Measurements from ENCODE around the gene CERCAM. TPM values are rescaled to one million over a fixed set of nuclear protein-coding genes. Genes with fewer than 3 reads are reported as not detected.

Gene CERCAM
- total and polyA plus RNA-seq, 2 experiments from 2014 or later: 49.2 to 117 TPM

GRCh38 chr9:128459011-128459410 lies 38.4 kb downstream of the CERCAM start:
- WGBS (ENCODE audit: low lambda C conversion rate, missing lambda C conversion rate): 95% methylated on average over 3 of the region's 3 CpGs
- H3K9me2 ChIP-seq (replicated peaks; ENCODE audit: insufficient read depth): no peaks in the 10 kb centered on the region
- no peaks in the 10 kb centered on the region for H4K20me1 ChIP-seq (ENCODE audit: insufficient read depth, poor library complexity, severe bottlenecking)

DNA sequence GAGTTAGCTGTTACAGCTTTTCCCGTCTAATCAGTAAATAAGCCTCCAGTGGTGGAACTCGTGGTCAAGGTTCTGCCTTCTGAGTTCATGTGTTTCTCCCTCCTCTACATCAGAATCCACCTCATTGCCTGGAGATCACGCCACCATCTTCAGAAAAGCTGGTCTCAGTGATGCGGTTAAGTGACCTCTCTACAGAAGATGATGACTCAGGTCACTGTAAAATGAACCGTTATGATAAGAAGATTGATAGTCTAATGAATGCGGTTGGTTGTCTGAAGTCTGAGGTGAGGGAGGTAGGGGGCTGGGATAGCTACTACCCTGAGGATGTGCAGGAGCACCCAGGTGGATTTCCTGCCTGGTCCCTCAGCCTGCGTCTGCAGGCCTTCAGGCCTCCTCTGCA lies 48.4 kb downstream of the CERCAM start:
- H3K36me3 ChIP-seq (replicated peaks; ENCODE audit: insufficient read depth, low read depth): no peaks in the 10 kb centered on the region
- no peak overlapping the region for H3K4me3 ChIP-seq
- H3K27me3 ChIP-seq: no peaks in the 10 kb centered on the region
- no peak overlapping the region for H3K4me2 ChIP-seq
- no peaks in the 10 kb centered on the region for H3K4me1 ChIP-seq (ENCODE audit: insufficient read depth)
- no peak overlapping the region for H3K27ac ChIP-seq
- no peaks in the 10 kb centered on the region for H3K9me2 ChIP-seq (replicated peaks; ENCODE audit: insufficient read depth)
- H2AFZ ChIP-seq: no peak overlapping the region
- H3K79me2 ChIP-seq: no peaks in the 10 kb centered on the region
- DNase-seq (ENCODE audit: low spot score): no peak
- H3K9me3 ChIP-seq (ENCODE audit: low read depth): no peaks in the 10 kb centered on the region
- TF ChIP-seq, protein P1, sequence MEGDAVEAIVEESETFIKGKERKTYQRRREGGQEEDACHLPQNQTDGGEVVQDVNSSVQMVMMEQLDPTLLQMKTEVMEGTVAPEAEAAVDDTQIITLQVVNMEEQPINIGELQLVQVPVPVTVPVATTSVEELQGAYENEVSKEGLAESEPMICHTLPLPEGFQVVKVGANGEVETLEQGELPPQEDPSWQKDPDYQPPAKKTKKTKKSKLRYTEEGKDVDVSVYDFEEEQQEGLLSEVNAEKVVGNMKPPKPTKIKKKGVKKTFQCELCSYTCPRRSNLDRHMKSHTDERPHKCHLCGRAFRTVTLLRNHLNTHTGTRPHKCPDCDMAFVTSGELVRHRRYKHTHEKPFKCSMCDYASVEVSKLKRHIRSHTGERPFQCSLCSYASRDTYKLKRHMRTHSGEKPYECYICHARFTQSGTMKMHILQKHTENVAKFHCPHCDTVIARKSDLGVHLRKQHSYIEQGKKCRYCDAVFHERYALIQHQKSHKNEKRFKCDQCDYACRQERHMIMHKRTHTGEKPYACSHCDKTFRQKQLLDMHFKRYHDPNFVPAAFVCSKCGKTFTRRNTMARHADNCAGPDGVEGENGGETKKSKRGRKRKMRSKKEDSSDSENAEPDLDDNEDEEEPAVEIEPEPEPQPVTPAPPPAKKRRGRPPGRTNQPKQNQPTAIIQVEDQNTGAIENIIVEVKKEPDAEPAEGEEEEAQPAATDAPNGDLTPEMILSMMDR (IDR thresholded peaks at IDR 0.05; ENCODE audit: poor library complexity): no peak
- no peak for TF ChIP-seq EZH2phosphoT487 (IDR thresholded peaks at IDR 0.05; ENCODE audit: low read depth, severe bottlenecking, unreplicated experiment)
- 91% methylated on average over 7 of the region's 7 CpGs for WGBS (ENCODE audit: low lambda C conversion rate, missing lambda C conversion rate)
- no peaks in the 10 kb centered on the region for H4K20me1 ChIP-seq (ENCODE audit: insufficient read depth, poor library complexity, severe bottlenecking)

More at GRCh38 chr9:128459011-128459410, 38.4 kb downstream of the CERCAM start:
- H2AFZ ChIP-seq: no peak overlapping the region
- no peaks in the 10 kb centered on the region for H3K9me3 ChIP-seq (ENCODE audit: low read depth)
- peaks cover 6% of the 10 kb centered on the region for H3K4me1 ChIP-seq (ENCODE audit: insufficient read depth)
- no peak for TF ChIP-seq EZH2phosphoT487 (IDR thresholded peaks at IDR 0.05; ENCODE audit: low read depth, severe bottlenecking, unreplicated experiment)
- no peak for TF ChIP-seq EZH2 (IDR thresholded peaks at IDR 0.05; ENCODE audit: borderline replicate concordance)
- TF ChIP-seq, protein P1 (IDR thresholded peaks at IDR 0.05; ENCODE audit: poor library complexity): no peak
- no peak overlapping the region for H3K27ac ChIP-seq
- peaks cover 12% of the 10 kb centered on the region for H3K79me2 ChIP-seq
- no peak for DNase-seq (ENCODE audit: low spot score)
- no peak overlapping the region for H3K4me2 ChIP-seq
- H3K27me3 ChIP-seq: no peaks in the 10 kb centered on the region
- no peaks in the 10 kb centered on the region for H3K36me3 ChIP-seq (replicated peaks; ENCODE audit: insufficient read depth, low read depth)
- H3K4me3 ChIP-seq: no peak overlapping the region

- Histone ChIP-seq H3K36me3 (replicated peaks; ENCODE audit: insufficient read depth, low read depth) (no peaks in the 10 kb centered on the region), H3K9me2 (replicated peaks; ENCODE audit: insufficient read depth) (no peaks in the 10 kb centered on the region), H3K27me3 (no peaks in the 10 kb centered on the region), H3K79me2 (no peaks in the 10 kb centered on the region), H3K27ac (no peak overlapping the region), H3K4me1 (ENCODE audit: insufficient read depth) (no peaks in the 10 kb centered on the region), H4K20me1 (ENCODE audit: insufficient read depth, poor library complexity, severe bottlenecking) (no peaks in the 10 kb centered on the region), H3K4me2 (no peak overlapping the region), H3K9me3 (ENCODE audit: low read depth) (no peaks in the 10 kb centered on the region), H3K4me3 (no peak overlapping the region), H2AFZ (no peak overlapping the region)
- 95% methylated on average over 5 of the region's 5 CpGs for WGBS (ENCODE audit: low lambda C conversion rate, missing lambda C conversion rate)
- no peak for DNase-seq (ENCODE audit: low spot score)
- TF ChIP-seq EZH2 (IDR thresholded peaks at IDR 0.05; ENCODE audit: borderline replicate concordance): no peak
- TF ChIP-seq, protein P1 (IDR thresholded peaks at IDR 0.05; ENCODE audit: poor library complexity): no peak
- no peak for TF ChIP-seq EZH2phosphoT487 (IDR thresholded peaks at IDR 0.05; ENCODE audit: low read depth, severe bottlenecking, unreplicated experiment)
Measured at GRCh38 chr9:128470560-128470959, 49.9 kb downstream of the CERCAM start.

DNA sequence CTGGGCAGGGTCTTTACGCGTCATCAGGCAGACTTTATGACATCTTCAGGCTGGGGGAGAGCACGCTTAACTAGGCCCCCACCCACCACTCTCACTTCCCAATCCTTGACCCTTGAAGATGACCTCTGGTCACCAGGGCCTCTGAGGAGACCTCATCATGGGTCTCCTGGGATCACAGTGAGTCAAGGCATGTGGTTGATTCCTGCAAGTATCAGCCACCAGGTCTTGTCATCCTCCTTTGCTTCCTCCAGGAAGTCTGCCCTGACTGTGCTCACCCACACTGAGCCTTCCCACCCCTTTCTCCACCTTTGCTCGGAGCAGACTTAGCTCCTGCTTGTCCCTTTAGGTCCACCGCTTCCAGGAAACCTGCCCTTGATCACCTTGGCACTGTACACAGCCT lies 52.4 kb downstream of the CERCAM start:
- Histone ChIP-seq H3K36me3 (replicated peaks; ENCODE audit: insufficient read depth, low read depth) (no peaks in the 10 kb centered on the region), H3K9me2 (replicated peaks; ENCODE audit: insufficient read depth) (no peaks in the 10 kb centered on the region), H3K9me3 (ENCODE audit: low read depth) (no peaks in the 10 kb centered on the region), H3K27ac (no peak overlapping the region), H4K20me1 (ENCODE audit: insufficient read depth, poor library complexity, severe bottlenecking) (no peaks in the 10 kb centered on the region), H3K4me1 (ENCODE audit: insufficient read depth) (no peaks in the 10 kb centered on the region), H3K4me3 (no peak overlapping the region), H2AFZ (no peak overlapping the region), H3K27me3 (no peaks in the 10 kb centered on the region), H3K79me2 (no peaks in the 10 kb centered on the region), H3K4me2 (no peak overlapping the region)
- WGBS (ENCODE audit: low lambda C conversion rate, missing lambda C conversion rate): 96% methylated on average over 5 of the region's 5 CpGs
- TF ChIP-seq, protein P1 (IDR thresholded peaks at IDR 0.05; ENCODE audit: poor library complexity): no peak
- TF ChIP-seq EZH2phosphoT487 (IDR thresholded peaks at IDR 0.05; ENCODE audit: low read depth, severe bottlenecking, unreplicated experiment) (no peak), EZH2 (IDR thresholded peaks at IDR 0.05; ENCODE audit: borderline replicate concordance) (no peak)
- no peak for DNase-seq (ENCODE audit: low spot score)
